HepG2 (cell line): ENCODE measurements around the gene CD7. TPM values are rescaled to one million over a fixed set of nuclear protein-coding genes. Genes with fewer than 3 reads are reported as not detected.

Experiments used
- DZIP1 ChIP-seq: sonication (generic); formaldehyde crosslinking; IDR thresholded peaks from 2 replicates; pipeline ENCODE4 v1.5.0; 2020; ENCODE audit warnings: mild to moderate bottlenecking, missing genetic modification reagents
- KAT8 ChIP-seq: IDR thresholded peaks from 2 replicates; pipeline ENCODE4 v1.6.1; 2016; ENCODE audit warnings: missing genetic modification reagents, missing compliant biosample characterization
- LCORL ChIP-seq, 2 experiments: fragments of 450-650 bp in 1 of 2; sonication (generic) in 1 of 2; formaldehyde crosslinking in 1 of 2; IDR thresholded peaks; 2 replicates each; pipeline versions ENCODE4 v1.5.0 to v1.6.1; 2017 to 2020; ENCODE audit warnings: antibody characterized with exemption in 1 of 2, missing genetic modification reagents in 1 of 2
- MAFF ChIP-seq: IDR thresholded peaks from 2 replicates; pipeline ENCODE4 v1.6.1; 2011; ENCODE audit warnings: low read depth, low read length, improper control_type of control experiment
- NFKB2 ChIP-seq: sonication (generic); formaldehyde crosslinking; IDR thresholded peaks from 2 replicates; pipeline ENCODE4 v1.4.0; 2020; ENCODE audit warnings: missing genetic modification reagents, borderline replicate concordance
- NR0B2 ChIP-seq: sonication (generic); formaldehyde crosslinking; IDR thresholded peaks from 2 replicates; pipeline ENCODE4 v1.4.0; 2020; ENCODE audit warnings: mild to moderate bottlenecking, missing genetic modification reagents
- SKIL ChIP-seq: sonication (generic); formaldehyde crosslinking; IDR thresholded peaks from 2 replicates; pipeline ENCODE4 v1.8.0; 2022; ENCODE audit warnings: missing genetic modification reagents, mild to moderate bottlenecking, moderate library complexity, borderline replicate concordance
- ZBTB33 ChIP-seq: sonication (generic); formaldehyde crosslinking; IDR thresholded peaks from 2 replicates; pipeline ENCODE4 v1.4.0; 2020; ENCODE audit warnings: missing genetic modification reagents
- ZGPAT ChIP-seq: IDR thresholded peaks from 2 replicates; pipeline ENCODE4 v1.6.1; 2016; ENCODE audit warnings: mild to moderate bottlenecking
- ZMAT5 ChIP-seq: sonication (generic); formaldehyde crosslinking; IDR thresholded peaks from 2 replicates; pipeline ENCODE4 v1.5.0; 2020; ENCODE audit warnings: mild to moderate bottlenecking, low read depth, missing genetic modification reagents, borderline replicate concordance
- ZNF230 ChIP-seq: sonication (generic); formaldehyde crosslinking; IDR thresholded peaks from 2 replicates; pipeline ENCODE4 v1.4.0; 2020; ENCODE audit warnings: mild to moderate bottlenecking, missing genetic modification reagents
- ZNF350 ChIP-seq: sonication (generic); formaldehyde crosslinking; IDR thresholded peaks from 2 replicates; pipeline ENCODE4 v1.4.0; 2020; ENCODE audit warnings: mild to moderate bottlenecking, low read depth, missing genetic modification reagents, borderline replicate concordance
- ZNF558 ChIP-seq: sonication (generic); formaldehyde crosslinking; IDR thresholded peaks from 2 replicates; pipeline ENCODE4 v1.9.0; 2022; ENCODE audit warnings: mild to moderate bottlenecking, missing genetic modification reagents, borderline replicate concordance
- ZNF710 ChIP-seq: sonication (generic); formaldehyde crosslinking; IDR thresholded peaks from 2 replicates; pipeline ENCODE4 v1.5.0; 2020; ENCODE audit warnings: mild to moderate bottlenecking, missing genetic modification reagents, borderline replicate concordance
- polyA plus RNA-seq, 8 experiments: library from polyadenylated mRNA; depleted of rRNA in 3 of 8; stranded (reverse) in 7 of 8; unstranded in 1 of 8; fragments of >200 nt; fragmentation: Illumina TruSeq in 4 of 8; extraction: Trizol in 4 of 8; gene quantifications; 2 replicates each; pipeline versions ENCODE4 v1.2.1 to v1.2.3, GENCODE V29; 2011 to 2016; ENCODE audit warnings: low read depth in 4 of 8, missing spikeins in 1 of 8, mixed read lengths in 1 of 8; ENCODE audit not compliant: insufficient read depth in 1 of 8
- total RNA-seq, 5 experiments: library from RNA; depleted of rRNA; stranded (reverse); fragments of >200 nt; fragmentation: Illumina TruSeq; extraction: Trizol; gene quantifications; 2 replicates each; pipeline ENCODE4 v1.2.3, GENCODE V29; 2016; ENCODE audit warnings: low read depth in 1 of 5

CD7 gene
- total and polyA plus RNA-seq, 2 of the 13 experiments (the other 11 are each of a cell fraction or from before 2014, with no cell fraction given) = 67.6 to 76.4 TPM

- no peak for TF ChIP-seq ZNF558 (CRISPR knock-in tag)
- peak; percentile 70; the same call in 1 of the 2 replicates for TF ChIP-seq NFKB2 (CRISPR knock-in tag)
- TF ChIP-seq ZBTB33 (CRISPR knock-in tag) = 0 out of 2 replicates have a peak, but pooled peaks have one; percentile 13
- TF ChIP-seq ZNF350 (CRISPR knock-in tag) = 0 out of 2 replicates have a peak, but pooled peaks have one; percentile 48
- TF ChIP-seq KAT8 (CRISPR knock-in tag) = peak; percentile 74
- TF ChIP-seq ZNF230 (CRISPR knock-in tag) = 0 out of 2 replicates have a peak, but pooled peaks have one; percentile 47
- no peak for TF ChIP-seq ZNF710 (CRISPR knock-in tag)
- no peak for TF ChIP-seq SKIL (CRISPR knock-in tag)
- TF ChIP-seq DZIP1 = peak; percentile 55; the same call in 1 of the 2 replicates
- TF ChIP-seq MAFF = peak; percentile 76
- no peak for TF ChIP-seq ZMAT5 (CRISPR knock-in tag)
- TF ChIP-seq NR0B2 = 0 out of 2 replicates have a peak, but pooled peaks have one; percentile 30
- 0 out of 2 replicates have a peak, but pooled peaks have one; percentile 49 for TF ChIP-seq ZGPAT (CRISPR knock-in tag)
- no peak for TF ChIP-seq LCORL (IDR thresholded peaks at IDR 0.05)
- no peak for TF ChIP-seq LCORL (CRISPR knock-in tag; IDR thresholded peaks at IDR 0.05)
Observed at GRCh38 chr17:82358465-82359350, 41.3 kb upstream of the CD7 start, which contains the start of gene TEX19 (continued).
